HEK293T (cell line): ENCODE results near the gene ARHGAP25.

Experiments used
- BHLHE40 ChIP-seq: fragments of 450-650 bp; IDR thresholded peaks from 2 replicates; pipeline ENCODE4 v1.6.1; 2016; ENCODE audit warnings: mild to moderate bottlenecking, moderate library complexity, borderline replicate concordance
- CTBP1 ChIP-seq: fragments of 450-650 bp; IDR thresholded peaks from 2 replicates; pipeline ENCODE4 v1.6.1; 2016; ENCODE audit warnings: borderline replicate concordance
- ELF4 ChIP-seq: fragments of 450-650 bp; IDR thresholded peaks from 2 replicates; pipeline ENCODE4 v1.6.1; 2017; ENCODE audit warnings: antibody characterized with exemption
- FOXA1 ChIP-seq: fragments of 450-650 bp; IDR thresholded peaks from 2 replicates; pipeline ENCODE4 v1.6.1; 2016; ENCODE audit warnings: mild to moderate bottlenecking
- HDGF ChIP-seq: fragments of 450-650 bp; IDR thresholded peaks from 2 replicates; pipeline ENCODE4 v1.6.1; 2017; ENCODE audit warnings: antibody characterized with exemption, borderline replicate concordance
- PKNOX1 ChIP-seq: fragments of 450-650 bp; IDR thresholded peaks from 2 replicates; pipeline ENCODE4 v1.6.1; 2016
- SP1 ChIP-seq: fragments of 450-650 bp; IDR thresholded peaks from 2 replicates; pipeline ENCODE4 v1.6.1; 2017
- TARDBP ChIP-seq: fragments of 450-650 bp; IDR thresholded peaks from 2 replicates; pipeline ENCODE4 v1.6.1; 2016
- ZNF384 ChIP-seq: fragments of 450-650 bp; IDR thresholded peaks from 2 replicates; pipeline ENCODE4 v1.6.1; 2016

- TF ChIP-seq ZNF384 (no peak), BHLHE40 (no peak), TARDBP (no peak), CTBP1 (no peak), FOXA1 (no peak), SP1 (no peak), HDGF (no peak), ELF4 (no peak), PKNOX1 (no peak)
Measured at GRCh38 chr2:68745006-68745405, 10.4 kb downstream of the ARHGAP25 start.
